Activated gamma-delta T cell treated with anti-CD3 and anti-CD28 coated beads, Interleukin-2, amount 50 U/mL, for 16 hours (primary cell): ENCODE measurements around the gene TAX1BP1.
"Not testable (repeated sequence)": the region's sequence is repeated elsewhere in the genome, so short reads cannot be mapped to it uniquely, and the experiment has no call there.

Experiments
- DNase-seq: peaks from one replicate; pipeline ENCODE4 v3.0.0-alpha.2; 2020; ENCODE audit warnings: low read depth

TAX1BP1 gene

DNA sequence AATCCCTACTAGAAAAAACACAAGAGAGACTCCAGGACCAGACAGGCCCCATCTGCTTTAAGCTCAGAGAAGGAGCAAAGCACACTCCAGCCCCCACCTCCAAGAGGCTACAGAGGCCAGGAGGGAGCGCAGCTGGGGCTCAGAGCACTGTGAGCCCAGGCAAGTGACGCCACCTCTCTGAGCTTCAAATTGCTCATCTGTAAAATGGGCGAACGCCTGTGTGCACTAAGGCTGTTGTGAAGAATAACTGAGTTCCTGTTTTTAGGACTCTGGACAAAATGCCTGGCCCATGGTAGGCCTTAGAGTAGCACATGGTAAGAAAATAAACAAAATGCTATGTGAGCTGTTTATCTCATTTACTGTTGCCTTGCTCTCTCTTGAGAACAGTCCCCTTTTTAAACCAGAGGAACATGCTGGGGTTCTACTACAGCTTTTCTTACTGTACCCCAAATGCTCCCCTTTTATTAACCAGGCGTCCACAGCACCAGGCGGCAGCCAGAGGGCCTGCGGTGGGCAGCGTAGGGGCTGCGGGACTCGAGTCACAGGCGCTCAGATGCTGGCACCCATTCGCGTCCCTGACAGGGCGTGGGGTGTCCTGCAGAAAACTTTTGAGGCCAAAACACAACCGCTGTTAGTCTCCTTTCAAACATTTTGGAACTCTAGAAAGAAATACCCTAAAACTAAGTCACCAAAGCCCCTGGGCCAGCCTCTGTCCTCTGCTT is 103.8 kb downstream of the TAX1BP1 start:
- no peak for DNase-seq

DNA sequence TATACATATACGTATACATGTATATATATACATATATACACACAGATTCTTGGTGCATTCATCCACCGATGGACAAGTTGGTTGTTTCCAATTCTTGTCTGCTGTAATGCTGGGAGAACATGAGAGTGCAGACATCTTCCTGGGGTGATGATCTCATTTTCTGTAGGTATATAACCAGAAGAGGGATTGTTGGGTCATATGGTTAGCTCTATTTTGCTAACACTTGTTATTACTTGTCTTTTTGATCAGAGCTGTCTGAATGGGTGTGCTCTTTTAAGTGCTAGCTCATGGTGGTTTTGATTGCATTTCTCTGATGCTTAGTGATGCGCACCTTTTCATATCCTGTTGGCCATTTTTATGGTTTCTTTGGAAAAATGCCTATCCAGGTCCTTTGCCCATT is 106.4 kb downstream of the TAX1BP1 start:
- DNase-seq = no peak

GRCh38 chr7:27850531-27850930 is 110.6 kb downstream of the TAX1BP1 start:
- no peak for DNase-seq

DNA sequence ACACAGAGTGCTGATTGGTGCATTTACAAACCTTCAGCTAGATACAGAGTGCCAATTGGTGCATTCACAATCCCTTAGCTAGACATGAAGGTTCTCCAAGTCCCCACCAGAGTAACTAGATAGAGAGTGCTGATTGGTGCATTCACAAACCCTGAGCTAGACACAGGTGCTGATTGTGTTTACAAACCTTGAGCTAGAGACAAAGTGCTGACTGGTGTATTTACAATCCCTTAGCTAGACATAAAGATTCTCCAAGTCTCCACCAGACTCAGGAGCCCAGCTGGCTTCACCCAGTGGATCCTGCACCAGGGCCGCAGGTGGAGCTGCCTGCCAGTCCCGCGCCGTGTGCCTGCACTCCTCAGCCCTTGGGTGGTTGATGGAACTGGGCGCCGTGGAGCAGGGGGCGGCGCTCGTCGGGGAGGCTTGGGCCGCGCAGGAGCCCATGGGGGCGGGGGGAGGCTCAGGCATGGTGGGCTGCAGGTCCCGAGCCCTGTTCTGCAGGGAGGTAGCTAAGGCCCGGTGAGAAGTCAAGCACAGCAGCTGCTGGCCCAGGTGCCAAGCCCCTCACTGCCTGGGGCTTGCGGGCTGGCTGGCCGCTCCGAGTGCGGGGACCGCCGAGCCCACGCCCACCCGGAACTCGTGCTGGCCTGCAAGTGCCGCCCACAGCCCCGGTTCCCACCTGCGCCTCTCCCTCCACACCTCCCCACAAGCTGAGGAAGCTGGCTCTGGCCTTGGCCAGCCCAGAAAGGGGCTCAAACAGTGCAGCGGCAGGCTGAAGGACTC is 116.9 kb downstream of the TAX1BP1 start:
- not testable (repeated sequence) for DNase-seq

DNA sequence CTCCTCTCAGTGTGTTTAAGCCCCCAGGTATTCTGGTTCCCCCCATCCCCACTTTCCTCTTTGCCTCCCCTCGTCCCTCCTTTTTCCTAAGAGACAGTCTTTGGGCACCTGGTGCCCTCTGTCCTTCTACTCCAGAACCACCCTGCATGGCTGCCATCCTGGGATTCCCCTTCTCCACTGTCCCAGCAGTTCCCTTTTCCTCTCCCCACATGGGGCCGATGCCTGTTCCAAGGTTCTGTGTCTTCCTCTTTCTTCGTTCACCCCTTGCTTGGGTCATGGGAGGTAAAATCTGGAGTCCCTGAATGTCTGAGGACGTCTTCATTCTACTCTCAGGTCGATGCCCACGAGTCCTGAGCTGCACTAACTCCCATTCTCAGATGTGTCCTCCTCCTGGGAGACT is 120.8 kb downstream of the TAX1BP1 start:
- no peak for DNase-seq

DNA sequence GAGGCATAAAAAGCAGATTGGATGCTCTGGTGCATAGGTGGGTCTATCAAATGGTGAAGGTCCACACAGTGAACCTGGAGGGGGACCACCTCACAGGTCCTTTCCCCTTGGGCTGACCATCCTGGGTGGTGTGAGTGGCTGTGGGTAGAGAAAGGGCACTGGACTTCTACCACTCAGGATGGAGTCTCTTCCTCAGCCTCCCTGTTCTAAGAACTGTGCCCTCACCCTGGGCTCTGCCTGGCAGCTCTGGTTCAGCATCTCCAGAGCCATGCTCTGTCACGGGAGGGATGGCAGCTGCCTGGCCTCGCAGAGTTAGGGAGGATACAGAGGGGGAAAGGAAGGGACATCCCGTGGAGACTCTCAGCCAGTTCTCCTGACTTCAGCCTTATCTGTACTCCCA is 121.8 kb downstream of the TAX1BP1 start:
- no peak for DNase-seq

DNA sequence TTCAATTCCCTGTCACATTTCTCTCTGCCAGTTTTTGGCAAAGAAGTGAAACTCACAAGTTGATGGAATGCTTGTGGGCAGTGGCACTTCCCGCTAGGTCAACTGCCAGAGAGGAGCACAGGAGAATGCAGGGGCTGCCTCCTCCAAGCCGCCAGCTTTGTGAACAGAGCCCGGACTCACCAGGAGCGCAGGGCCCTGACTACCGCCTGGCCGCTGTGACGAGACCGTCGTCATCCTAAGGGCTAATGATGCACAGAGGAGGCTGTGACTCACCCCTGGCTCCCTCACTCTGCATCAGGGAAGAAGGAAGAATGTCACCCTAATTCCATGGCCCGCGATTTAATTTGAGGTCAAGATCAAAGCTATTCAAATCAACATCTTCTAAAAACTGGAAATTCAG is 123.9 kb downstream of the TAX1BP1 start:
- no peak for DNase-seq

GRCh38 chr7:27866256-27866655 is 126.3 kb downstream of the TAX1BP1 start:
- DNase-seq = no peak

DNA sequence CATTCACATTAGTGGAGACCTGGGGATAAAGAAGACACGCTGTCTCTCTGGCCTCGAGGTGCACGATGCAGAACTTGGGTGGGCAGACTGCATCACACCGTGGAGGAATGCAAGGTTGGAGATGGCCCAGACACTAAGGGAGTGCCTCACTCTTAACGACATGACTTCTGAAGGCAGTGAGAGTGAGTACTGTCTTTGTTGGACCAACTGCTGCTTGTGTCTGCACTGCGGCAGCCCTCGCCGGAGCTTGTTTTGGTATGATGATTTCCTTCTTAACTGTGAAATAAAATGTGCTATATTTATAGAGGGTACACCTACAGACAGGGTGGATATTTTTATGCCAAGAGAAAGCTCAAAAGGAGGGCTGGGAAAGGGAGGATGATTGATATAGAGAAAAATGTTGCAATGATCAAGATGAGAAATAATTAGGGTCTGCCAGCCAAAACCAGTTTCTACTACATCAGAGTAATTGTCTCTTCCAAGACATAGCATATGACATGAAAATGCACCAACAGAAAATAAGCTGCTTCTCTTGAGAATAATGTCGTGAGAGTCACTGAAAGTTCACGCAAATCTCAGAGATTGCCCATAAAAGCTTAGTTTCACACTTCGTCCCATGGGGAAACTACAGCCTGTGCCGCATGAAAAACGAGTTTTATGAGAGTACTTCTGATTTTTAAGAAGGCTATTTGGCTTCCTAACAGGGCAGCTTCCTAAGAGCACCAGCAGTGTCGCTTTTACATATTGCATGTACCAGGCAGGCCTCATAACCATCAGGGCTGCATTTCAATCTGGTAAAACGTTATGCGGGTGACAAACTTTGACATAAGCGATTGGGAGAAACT is 127.1 kb downstream of the TAX1BP1 start:
- DNase-seq = no peak

DNA sequence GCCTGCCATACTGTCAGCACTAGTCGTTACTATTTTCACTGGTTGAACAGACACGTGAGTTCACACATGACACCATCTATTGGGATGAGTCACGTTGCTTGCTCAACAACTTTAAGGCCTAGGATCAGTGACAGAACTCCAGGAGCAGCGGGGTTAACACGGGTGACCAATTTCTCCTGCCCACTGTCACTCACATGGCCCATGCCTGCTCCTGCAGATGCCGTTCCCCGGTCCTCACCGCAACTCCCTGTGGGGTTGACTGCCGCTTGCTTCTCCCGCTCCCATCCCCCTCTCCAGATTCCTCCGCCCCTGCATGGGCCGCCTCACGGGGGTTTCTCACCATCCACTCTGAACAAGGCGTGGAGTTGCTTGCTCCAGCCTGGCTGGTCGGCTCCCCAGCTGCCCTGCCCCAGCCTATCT is 128.2 kb downstream of the TAX1BP1 start:
- DNase-seq = no peak

GRCh38 chr7:27869056-27869455 is 129.1 kb downstream of the TAX1BP1 start:
- DNase-seq = no peak

GRCh38 chr7:27870595-27870994 is 130.6 kb downstream of the TAX1BP1 start:
- no peak for DNase-seq

GRCh38 chr7:27871086-27871485 is 131.1 kb downstream of the TAX1BP1 start:
- no peak for DNase-seq

- DNase-seq = no peak
Measured at GRCh38 chr7:27871866-27872265, 131.9 kb downstream of the TAX1BP1 start.

GRCh38 chr7:27872356-27873275 is 132.7 kb downstream of the TAX1BP1 start:
- no peak for DNase-seq

GRCh38 chr7:27873981-27874957 is 134.3 kb downstream of the TAX1BP1 start:
- no peak for DNase-seq

GRCh38 chr7:27875061-27875460 is 135.1 kb downstream of the TAX1BP1 start:
- DNase-seq = no peak

DNA sequence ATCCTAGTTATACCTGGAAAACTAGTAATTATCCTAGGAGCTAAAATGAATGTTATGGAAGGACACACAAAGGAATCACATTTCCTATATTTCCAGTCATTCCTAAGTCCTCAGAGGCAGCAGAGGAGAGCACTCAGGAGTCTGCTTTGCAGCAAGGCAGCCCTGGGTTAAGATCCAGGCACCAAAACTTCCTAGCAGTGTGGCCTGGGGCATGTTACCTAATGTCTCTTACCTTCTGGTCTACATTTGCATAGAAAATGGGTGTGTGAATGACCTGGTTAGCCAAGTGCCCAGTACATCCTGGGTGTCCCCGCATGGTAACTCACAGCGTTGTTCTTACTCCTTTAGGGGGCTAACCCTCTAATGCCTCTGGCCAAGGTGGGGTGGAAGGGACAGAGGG is 135.9 kb downstream of the TAX1BP1 start:
- no peak for DNase-seq

- no peak for DNase-seq
Measured at GRCh38 chr7:27876756-27877155, 136.8 kb downstream of the TAX1BP1 start.
